Lower leg skin (tissue), 4 donors: ENCODE data around the gene TAGLN2. TPM values are rescaled to one million over a fixed set of nuclear protein-coding genes. Genes with fewer than 3 reads are reported as not detected.

ENCODE experiments used
- DNase-seq, 2 donors: peaks; one replicate each; pipeline ENCODE4 v3.0.0-alpha.2; 2019; ENCODE audit warnings: low spot score in 2 of 2
- H3K4me3 ChIP-seq: fragments of 200-600 bp; sonication (generic); 2 replicates; pipeline ENCODE4 v1.5.1; 2017; ENCODE audit warnings: mild to moderate bottlenecking, low read depth; ENCODE audit not compliant: poor library complexity, severe bottlenecking
- POLR2A ChIP-seq, 2 donors: fragments of 450-650 bp; IDR thresholded peaks; one replicate each; pipeline ENCODE4 v1.6.1; 2016 to 2017; ENCODE audit warnings: antibody characterized with exemption in 2 of 2, mild to moderate bottlenecking in 1 of 2, moderate library complexity in 1 of 2
- WGBS, 2 donors: methylation state at CpG; one replicate each; pipeline ENCODE4 v1.1.5; 2018; 5-methylcytosine and 5-hydroxymethylcytosine counted together
- intact Hi-C: fragments of 100-400 bp; cut with DNase I; formaldehyde crosslinking; loops from one replicate; pipeline ENCODE4 v1.15.0; 2023; ENCODE audit warnings: low total_unique reads
- total RNA-seq, 4 donors: library from RNA; depleted of rRNA; stranded (reverse); fragments of >200 nt; gene quantifications; one replicate each; pipeline ENCODE4 v1.1.0, GENCODE V29; 2016
- TF ChIP-seq, protein P1 (sequence below), 3 donors: fragments of 450-650 bp; IDR thresholded peaks; one replicate each; pipeline ENCODE4 v1.5.1; 2016; ENCODE audit warnings: antibody characterized with exemption in 3 of 3, mild to moderate bottlenecking in 3 of 3, moderate library complexity in 2 of 3

Gene TAGLN2
- total RNA-seq, 4 donors from 2014 or later, result 244 to 413 (median 306) TPM

DNA sequence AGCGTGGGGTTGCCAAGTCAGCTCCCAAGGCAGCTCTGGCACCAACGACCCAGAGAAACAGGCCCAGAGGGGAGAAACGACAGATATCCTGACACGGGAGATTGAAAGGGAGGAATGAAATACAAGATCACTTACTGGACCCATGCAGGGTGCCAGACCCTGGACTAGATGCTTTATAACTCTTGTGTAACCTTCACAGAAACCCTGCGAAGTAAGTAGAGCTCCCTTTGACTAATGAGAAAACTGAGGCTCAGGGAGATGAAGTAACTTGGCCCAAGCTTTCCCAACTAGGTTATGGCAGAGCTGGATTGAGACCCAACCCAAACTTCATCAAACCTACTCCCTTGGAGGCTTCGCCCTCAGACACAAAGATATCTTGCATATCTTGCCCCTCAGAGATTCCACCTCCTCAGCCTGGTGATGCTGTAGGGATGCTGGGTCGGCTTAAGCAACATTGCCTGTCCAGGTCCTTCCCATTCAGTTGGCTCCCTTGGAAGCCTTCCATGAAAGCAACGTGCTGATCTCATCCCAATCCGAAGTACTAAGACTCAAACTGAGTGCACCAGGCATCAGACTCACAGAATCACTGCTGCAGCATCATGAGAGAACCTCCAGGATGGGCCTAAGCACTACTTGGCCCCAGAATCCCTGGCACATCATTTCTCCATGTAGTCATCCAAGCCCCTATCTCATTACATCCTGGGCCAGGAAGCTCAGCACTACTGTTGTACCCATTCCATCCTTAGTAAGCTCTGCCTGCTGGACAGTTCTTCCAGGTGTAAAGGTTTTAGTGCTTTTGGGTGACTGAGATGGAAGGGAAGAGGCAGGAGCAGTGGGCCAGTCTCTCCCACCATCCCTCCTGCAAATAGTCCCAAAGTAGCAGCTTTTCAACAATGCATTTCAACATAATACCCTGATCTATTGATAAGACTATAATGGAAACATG, 21.2 kb upstream of the TAGLN2 start:
- intact Hi-C loops, result no loop called here
- DNase-seq, result peak in 1 of 2 donors; percentile 80
- no peak for TF ChIP-seq POLR2A (IDR thresholded peaks at IDR 0.05)
- TF ChIP-seq, protein P1, sequence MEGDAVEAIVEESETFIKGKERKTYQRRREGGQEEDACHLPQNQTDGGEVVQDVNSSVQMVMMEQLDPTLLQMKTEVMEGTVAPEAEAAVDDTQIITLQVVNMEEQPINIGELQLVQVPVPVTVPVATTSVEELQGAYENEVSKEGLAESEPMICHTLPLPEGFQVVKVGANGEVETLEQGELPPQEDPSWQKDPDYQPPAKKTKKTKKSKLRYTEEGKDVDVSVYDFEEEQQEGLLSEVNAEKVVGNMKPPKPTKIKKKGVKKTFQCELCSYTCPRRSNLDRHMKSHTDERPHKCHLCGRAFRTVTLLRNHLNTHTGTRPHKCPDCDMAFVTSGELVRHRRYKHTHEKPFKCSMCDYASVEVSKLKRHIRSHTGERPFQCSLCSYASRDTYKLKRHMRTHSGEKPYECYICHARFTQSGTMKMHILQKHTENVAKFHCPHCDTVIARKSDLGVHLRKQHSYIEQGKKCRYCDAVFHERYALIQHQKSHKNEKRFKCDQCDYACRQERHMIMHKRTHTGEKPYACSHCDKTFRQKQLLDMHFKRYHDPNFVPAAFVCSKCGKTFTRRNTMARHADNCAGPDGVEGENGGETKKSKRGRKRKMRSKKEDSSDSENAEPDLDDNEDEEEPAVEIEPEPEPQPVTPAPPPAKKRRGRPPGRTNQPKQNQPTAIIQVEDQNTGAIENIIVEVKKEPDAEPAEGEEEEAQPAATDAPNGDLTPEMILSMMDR (IDR thresholded peaks at IDR 0.05), result no peak
- whole genome bisulfite sequencing, 2 donors, result 31 to 45% methylated on average over 9 of the region's 9 CpGs
- H3K4me3 ChIP-seq, result no peak overlapping the region

GRCh38 chr1:159945483-159946241, 20.4 kb upstream of the TAGLN2 start, which contains the start of gene IGSF9:
TSS of gene IGSF9 (minus strand) at chr1:159945613. CDS start at chr1:159943454, 2,159 bp downstream.
- DNase-seq, result peak; percentile 84 to 93
- no peak for TF ChIP-seq POLR2A (IDR thresholded peaks at IDR 0.05)
- TF ChIP-seq, protein P1 (IDR thresholded peaks at IDR 0.05), result no peak
- intact Hi-C loops, result no loop called here
- peak within 1 kb of the TSS; percentile 14 for H3K4me3 ChIP-seq
- 2 to 4% methylated on average over 24 to 41 of the region's 58 CpGs for WGBS, 2 donors

DNA sequence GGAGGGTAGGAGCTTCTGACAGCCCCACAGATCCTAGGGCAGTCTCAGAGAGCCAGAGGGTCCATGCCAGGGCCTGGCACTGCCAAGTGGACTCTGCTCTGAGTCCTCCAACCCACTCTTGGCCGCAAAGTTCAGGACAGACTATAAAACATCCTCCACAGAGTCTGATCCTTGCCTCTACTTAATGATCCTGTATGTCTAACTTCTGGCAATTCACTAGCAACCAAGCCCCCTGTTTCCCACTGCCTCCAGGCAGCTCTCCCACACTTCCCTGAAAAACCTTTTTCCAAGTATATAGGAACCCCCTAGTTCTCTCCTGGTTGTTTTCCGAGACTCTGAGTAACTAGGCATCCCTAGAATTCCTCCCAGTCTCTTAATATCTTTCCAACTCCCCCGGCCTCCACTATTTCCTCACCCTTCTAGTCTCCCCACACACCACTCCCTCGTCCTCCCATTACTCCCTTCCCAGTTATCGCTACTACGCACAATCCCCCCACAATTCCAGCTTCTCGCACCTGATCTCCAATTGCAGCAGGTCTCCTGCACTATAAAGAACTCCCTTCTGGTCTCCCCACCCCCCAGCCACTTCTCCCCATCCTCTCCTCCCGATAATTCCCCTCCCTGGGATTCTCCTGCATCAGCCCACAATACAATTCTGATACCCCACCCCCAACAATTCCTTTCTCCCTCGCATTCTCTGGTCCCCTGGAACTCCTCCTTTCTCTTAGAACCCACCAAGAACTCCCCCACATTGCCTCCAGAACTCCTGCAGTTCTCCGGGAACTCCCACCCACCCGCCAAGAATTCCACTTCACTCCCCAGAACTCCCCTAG, 19.5 kb upstream of the TAGLN2 start:
- TF ChIP-seq, protein P1 (IDR thresholded peaks at IDR 0.05), result no peak
- no peak for TF ChIP-seq POLR2A (IDR thresholded peaks at IDR 0.05)
- intact Hi-C loops, result no loop called here
- WGBS, 2 donors, result 20 to 21% methylated on average over 11 of the region's 11 CpGs
- DNase-seq, result peak in 1 of 2 donors; percentile 83
- H3K4me3 ChIP-seq, result no peak overlapping the region

GRCh38 chr1:159943908-159944622, 18.8 kb upstream of the TAGLN2 start:
- peak in 1 of 2 donors; percentile 82 for DNase-seq
- 53 to 54% methylated on average over 8 to 9 of the region's 9 CpGs for WGBS, 2 donors
- H3K4me3 ChIP-seq, result no peak overlapping the region
- intact Hi-C loops, result no loop called here
- TF ChIP-seq POLR2A (IDR thresholded peaks at IDR 0.05), result no peak
- TF ChIP-seq, protein P1 (IDR thresholded peaks at IDR 0.05), result no peak

- no peak for TF ChIP-seq POLR2A (IDR thresholded peaks at IDR 0.05)
- TF ChIP-seq, protein P1 (IDR thresholded peaks at IDR 0.05), result no peak
- intact Hi-C loops, result no loop called here
- WGBS, 2 donors, result 34 to 38% methylated on average over 2 to 5 of the region's 5 CpGs
- H3K4me3 ChIP-seq, result no peak overlapping the region
- peak in 1 of 2 donors; percentile 62 for DNase-seq
Observed at GRCh38 chr1:159943278-159943640, 18.0 kb upstream of the TAGLN2 start.
